Forelimb muscle (tissue), 1 donor: ENCODE results near the gene CHPF. TPM values are rescaled to one million over a fixed set of nuclear protein-coding genes. Genes with fewer than 3 reads are reported as not detected.

Source experiments
- DNase-seq: peaks from one replicate; pipeline ENCODE4 v3.0.0-alpha.2; 2013; ENCODE audit warnings: low read depth
- polyA plus RNA-seq: library from polyadenylated mRNA; unstranded; fragments of 120-200 nt; gene quantifications from one replicate; pipeline ENCODE4 v1.2.1, GENCODE V29; 2013; ENCODE audit not compliant: insufficient read length

Gene CHPF
- polyA plus RNA-seq, 1 donor: 50.8 TPM

- DNase-seq: no peak
These were observed 29.8 kb downstream of the CHPF start for GRCh38 chr2:219513787-219514186.

DNA sequence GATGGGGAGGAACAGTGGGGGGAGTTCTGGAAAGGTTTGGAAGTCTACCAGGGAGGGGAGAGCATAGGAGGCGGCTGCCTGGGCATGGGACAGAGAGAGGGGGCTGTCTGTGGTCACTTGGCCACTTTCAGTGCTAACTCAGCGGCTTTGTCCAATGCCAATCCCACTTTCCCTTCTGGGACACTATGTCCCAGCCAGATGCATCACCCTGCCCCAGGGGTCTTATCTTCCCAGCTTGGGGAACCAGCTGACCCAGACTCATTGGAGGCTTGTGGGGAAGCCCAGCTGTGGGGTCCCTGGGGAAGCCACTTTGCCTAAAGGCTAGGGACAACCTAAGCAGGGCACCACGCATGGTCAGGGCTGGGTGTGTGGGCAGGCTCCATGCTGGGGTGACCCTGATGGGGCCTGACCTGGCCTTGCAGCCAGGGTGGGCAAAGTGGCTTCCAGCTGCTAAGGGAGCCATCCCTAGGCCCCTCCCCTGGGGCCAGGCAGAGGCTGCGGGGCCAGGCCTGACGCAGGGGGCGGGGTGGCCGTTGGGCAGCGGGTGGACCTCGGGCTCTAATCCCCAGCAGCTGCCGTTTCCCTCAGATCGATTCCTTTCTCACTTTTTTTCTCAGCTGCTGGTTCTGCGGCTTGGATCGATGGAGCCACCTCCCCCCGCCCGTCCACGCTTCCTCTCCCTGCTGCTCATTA is 30.9 kb downstream of the CHPF start:
- no peak for DNase-seq

DNA sequence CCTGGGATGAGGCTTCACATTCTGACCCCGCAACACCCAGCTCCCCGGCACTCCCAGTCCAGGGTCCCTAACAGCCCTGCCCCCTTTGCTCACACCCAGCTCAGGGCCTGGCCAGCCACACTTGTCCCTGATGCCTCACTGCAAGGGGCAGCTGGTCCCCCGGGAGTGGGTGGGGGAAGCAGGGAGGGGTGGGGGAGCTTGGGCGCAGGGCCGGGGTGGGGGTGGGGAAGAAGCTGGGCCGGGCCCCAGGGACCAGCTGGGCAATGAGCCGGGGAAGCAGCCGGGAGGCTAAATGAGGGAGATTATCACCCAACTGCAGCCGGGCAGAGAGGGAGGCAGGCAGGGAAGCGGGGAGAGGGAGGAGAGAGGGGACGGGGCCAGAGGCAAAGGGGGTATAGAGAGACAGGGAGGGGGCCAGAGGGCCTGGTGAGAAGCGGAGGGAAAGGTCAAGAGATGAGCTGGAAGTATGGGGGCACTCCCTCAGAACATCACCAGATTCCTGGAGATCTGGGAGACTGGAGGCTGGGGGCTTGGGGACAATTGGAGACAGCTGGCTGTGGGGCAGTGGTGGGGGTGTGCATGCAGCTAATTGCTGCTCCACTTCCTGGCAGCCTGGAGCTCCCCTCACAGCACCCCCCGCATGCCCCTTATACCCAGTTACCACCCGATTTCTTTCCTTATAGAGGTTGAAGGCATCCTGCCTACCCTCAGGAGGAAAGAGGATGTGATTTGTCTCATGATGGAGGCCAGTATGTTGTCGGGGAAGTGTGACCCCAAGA is 31.9 kb downstream of the CHPF start:
- no peak for DNase-seq

- DNase-seq: no peak
These were observed 33.0 kb downstream of the CHPF start for GRCh38 chr2:219510512-219511135.

DNA sequence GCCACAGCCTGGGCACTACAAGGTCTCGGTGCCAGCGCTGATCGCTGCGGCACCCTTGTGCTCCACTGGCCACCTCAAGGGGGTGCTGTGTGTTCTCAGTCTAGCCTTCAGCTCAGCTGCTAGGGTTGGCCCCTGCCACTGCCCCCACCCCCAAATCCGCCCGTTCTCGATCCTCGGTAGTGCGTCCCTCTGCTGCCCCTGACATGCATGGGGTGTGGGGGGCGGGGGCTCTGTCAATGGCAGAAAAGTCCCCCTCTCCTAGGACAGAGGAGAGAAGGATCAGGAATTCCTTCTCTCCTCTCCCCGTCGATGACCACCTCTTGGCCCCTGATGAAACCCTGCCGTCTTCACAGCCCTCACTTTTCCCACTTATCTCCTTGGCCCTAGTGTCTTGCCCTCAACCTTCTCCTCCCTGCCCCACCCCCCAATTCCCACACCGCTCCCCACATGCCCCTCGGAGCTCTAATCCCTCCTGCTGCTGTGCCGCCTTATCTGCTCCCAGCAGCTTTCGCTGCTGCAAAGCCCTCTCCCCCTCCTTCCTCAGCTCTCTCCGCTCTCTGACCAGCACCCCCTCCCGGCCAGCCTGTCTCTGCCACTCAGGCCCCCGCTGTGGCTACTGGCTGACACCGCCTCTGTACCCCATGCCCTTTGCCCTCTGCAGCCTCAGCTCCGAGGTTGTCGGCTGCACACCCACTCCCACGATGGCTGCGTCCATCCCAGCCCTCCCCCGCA is 33.7 kb downstream of the CHPF start:
- no peak for DNase-seq

DNA sequence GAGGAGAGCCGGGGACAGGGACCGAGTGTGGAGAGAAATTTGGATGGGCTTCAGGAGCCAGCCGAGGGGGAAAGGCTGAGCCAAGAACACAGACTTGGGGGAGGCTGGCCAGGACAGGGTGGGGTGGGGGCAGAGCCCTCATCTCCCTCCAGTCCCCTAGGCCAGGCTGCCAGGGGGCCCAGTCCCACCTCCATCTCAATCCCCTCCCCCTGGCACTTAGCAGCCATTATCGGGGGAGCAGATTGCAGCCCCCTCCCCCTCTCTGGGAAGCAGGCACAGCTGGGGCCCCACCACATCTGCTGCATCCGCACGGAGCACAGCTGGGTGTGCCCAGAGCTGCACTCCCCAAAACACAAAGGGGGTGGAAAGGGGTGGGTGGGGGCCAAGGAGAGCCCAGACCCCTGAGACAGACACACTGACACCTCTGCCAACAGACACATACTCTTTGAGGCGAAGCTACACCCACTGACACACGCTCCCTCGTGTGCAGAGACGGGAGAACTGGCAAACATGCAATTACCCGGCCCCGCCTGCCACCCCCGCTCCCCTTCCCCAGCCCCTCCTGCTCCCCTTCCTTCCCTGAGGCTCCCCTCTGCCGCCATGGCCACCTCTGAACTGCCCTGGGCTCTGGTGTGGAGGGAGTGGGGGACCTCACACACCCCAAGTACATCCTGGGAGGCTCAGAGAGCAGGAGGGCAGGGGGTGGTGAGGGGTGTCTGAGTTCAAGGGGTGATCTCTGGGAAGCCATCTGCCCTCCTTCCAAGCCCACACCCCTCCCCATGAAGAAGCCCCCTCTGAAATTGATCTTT is 34.4 kb downstream of the CHPF start:
- DNase-seq: no peak

DNA sequence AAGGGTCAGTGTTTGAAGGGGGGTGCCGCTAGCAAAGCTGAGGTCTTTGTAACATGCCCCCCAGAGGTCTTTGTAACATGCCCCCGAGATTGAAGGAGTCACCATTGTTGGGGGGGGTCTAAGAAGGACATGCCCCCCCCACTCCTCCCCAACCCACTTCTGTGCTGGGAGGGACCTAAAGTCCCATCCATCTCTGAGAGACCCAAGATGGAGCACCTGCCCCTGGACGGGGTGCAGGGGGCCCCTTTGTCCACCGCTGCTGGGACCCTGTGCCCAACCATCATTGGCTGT is 35.2 kb downstream of the CHPF start:
- DNase-seq: no peak

GRCh38 chr2:219507581-219508443 is 35.8 kb downstream of the CHPF start:
- no peak for DNase-seq

DNA sequence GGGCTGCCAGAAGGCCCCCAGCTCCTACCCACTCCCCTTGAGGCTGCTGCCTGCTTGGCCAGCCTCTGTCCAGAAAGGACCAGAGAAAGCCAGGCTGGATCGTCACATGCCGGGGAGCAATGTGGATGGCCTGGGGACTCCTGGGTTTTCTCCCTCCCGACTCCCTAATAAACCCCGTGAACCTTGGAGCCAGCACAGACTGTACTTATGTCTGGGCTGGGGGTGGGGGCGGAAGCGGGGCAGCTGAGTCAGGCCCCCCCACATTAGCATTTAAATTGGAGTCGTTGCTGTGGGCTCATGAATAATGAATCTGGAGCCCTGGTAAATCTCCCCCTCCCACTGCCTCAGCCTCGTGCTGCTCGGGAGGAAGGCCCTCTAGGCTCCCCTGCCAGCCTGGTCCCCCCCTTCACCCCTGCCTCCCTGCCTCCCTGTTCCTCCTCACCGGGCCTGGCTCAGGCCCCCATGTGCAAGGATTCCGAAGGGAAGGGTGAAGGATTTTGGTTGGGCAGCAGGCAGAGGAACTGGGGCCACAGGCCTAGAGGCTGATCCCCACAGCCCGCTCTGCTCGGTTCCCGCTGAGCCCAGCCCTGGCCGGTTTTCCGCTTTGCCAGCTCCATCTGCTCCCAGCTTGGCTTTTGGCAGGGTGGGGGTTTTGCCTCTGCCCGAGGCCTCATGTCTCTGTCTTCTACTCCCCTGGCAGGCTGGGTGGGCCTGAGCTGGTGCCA is 36.6 kb downstream of the CHPF start:
- no peak for DNase-seq

- no peak for DNase-seq
These were observed 37.3 kb downstream of the CHPF start for GRCh38 chr2:219506153-219506801.

DNA sequence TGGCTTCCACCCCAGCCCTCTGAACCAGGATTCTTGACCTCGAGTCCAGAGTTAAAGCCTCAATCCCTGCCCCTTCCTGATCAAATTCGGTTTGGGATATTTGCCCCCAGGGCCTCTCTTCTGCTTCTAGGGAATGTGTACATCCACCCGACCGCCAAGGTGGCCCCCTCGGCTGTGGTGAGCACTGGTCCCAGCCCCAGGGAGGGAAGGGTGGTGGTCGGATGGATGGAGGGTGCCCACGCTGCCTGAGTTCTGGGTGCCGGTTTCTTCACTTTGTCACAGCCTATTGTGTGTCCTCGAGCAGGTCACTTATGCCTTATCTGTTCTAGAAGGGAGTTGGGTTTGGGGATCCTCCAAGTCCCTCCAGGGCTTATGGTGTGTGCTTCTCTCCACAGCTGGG is 38.0 kb downstream of the CHPF start:
- DNase-seq: no peak

- DNase-seq: no peak
These were observed 41.0 kb downstream of the CHPF start for GRCh38 chr2:219502618-219503017.

GRCh38 chr2:219501849-219502248 is 41.8 kb downstream of the CHPF start:
- no peak for DNase-seq

GRCh38 chr2:219500135-219500534 is 43.5 kb downstream of the CHPF start:
- no peak for DNase-seq

- no peak for DNase-seq
These were observed 44.1 kb downstream of the CHPF start for GRCh38 chr2:219499555-219499954.

DNA sequence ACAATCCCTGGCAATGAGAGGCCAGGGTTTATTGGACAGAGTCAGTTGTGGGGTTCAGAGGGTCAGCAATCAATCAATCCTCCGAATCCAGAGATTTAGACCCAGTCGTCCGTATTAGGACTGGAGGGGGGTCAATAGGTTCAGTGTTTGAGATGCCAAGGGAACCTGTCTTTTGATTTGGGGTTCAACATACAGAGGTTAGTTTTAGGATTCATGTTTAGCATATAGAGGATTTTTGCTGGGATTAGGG is 44.6 kb downstream of the CHPF start:
- no peak for DNase-seq

DNA sequence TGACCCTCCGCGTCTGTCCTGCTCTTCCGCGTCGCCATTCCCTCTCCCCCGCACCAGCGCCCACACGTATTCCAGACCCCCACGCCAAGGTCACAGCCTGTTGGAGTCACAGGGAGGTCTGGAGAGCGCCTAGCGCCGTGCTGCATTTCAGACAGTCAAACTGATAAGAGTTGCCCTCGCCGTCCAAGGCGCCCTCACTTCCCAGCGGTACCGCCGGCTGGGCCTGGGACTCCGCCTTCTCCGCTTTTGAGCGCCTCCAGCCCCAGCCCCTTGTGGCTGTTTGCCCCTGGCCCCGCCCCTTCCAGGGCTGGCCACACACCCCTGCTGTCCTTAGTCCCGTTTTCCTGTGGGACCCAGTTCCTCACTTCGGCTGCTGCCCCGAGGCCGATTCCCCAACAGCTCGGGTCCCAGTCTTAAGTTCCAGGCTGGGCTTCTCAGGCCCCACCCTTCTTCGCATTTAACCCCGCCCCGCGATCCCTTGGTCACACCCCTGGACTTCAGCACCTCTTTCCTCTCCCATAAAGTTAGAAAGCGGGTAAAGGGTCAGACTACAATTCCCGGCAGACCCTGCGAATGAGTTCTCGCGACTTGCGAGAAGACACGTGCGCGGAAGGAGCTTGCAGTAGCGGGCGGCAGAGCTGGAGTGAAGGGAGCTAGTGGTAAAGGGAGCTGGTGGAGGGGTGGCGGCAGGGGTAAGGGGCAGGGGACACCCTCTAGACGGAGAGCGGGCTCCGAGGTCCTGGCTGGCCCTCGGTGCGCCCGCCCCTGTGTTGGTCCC is 45.1 kb downstream of the CHPF start, which contains the start of gene GMPPA:
Gene GMPPA (plus strand): TSS at position 612 of the 778 bp plus-strand sequence. CDS start 1,085 bp downstream, outside the sequence.
- peak; percentile 97 for DNase-seq

GRCh38 chr2:219497495-219498279 is 45.9 kb downstream of the CHPF start:
- no peak for DNase-seq
